ENCODE results near the gene FXR2. TPM values are rescaled to one million over a fixed set of nuclear protein-coding genes. Genes with fewer than 3 reads are reported as not detected.

Gene FXR2
- total RNA-seq, 1 donor from 2014 or later: 44.2 TPM

- TF ChIP-seq CTCF (conservative IDR thresholded peaks at IDR 0.05): no peak
- no peak for DNase-seq (ENCODE audit: extremely low spot score, unreplicated experiment)
- H3K27me3 Mint-ChIP-seq: no peaks in the 10 kb centered on the region
- peaks cover 14% of the 10 kb centered on the region for H3K4me1 Mint-ChIP-seq (ENCODE audit: unreplicated experiment)
- no peaks in the 10 kb centered on the region for H3K9me3 Mint-ChIP-seq
- peaks cover 23% of the 10 kb centered on the region for H3K36me3 Mint-ChIP-seq
- peak within 1 kb of the TSS; percentile 58 for H3K4me3 Mint-ChIP-seq
- H3K27ac Mint-ChIP-seq: peak within 1 kb of the TSS; percentile 96
Measured at GRCh38 chr17:7589891-7590691, 24.6 kb downstream of the FXR2 start, which contains the start of gene SOX15. Gene SOX15, minus strand, starts transcription at chr17:7590094. Its CDS starts 418 bp downstream, at chr17:7589676.

- Mint-ChIP-seq H3K27ac (no peak overlapping the region), H3K36me3 (peaks cover 25% of the 10 kb centered on the region), H3K4me1 (ENCODE audit: unreplicated experiment) (peaks cover 21% of the 10 kb centered on the region), H3K9me3 (no peaks in the 10 kb centered on the region), H3K27me3 (no peaks in the 10 kb centered on the region), H3K4me3 (peak overlapping the region; percentile 58)
- peak; percentile 82 for TF ChIP-seq CTCF (conservative IDR thresholded peaks at IDR 0.05)
- DNase-seq (ENCODE audit: extremely low spot score, unreplicated experiment): no peak
Measured at GRCh38 chr17:7589204-7589868, 25.4 kb downstream of the FXR2 start.

DNA sequence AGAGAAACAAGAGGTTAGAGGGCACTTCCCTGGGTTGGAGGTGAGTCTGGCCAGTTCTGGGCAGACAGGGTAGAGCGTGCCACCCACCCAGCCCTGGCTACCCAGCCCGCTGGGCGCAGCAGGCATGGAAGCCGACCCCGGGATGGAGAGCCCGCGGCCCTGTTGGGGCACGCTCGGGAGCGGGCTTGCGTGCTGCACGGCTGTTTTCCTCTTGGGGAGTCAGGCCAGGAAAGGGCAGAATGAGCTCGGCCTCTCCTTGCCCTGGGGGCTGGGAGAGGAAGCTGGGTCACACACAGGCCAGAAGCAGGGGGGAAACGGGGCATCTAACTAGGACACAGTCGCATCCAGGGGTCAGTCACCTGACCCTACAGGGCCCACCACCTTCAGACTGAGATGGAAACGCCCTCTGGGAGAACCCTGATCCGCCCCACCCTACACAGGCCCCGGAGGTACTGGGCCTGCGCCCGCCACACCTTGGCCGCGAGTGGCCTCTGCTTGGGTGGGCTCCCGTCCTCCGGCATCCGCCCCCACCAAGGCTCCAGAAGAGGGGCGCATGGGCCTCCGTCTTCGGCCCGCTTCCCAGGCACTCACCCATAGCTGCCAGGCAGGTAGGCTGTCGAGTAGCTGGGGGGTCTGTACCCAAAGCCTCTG lies 26.0 kb downstream of the FXR2 start:
- peaks cover 27% of the 10 kb centered on the region for H3K4me1 Mint-ChIP-seq (ENCODE audit: unreplicated experiment)
- DNase-seq (ENCODE audit: extremely low spot score, unreplicated experiment): no peak
- no peak overlapping the region for H3K4me3 Mint-ChIP-seq
- H3K27ac Mint-ChIP-seq: no peak overlapping the region
- H3K36me3 Mint-ChIP-seq: peaks cover 18% of the 10 kb centered on the region
- H3K9me3 Mint-ChIP-seq: no peaks in the 10 kb centered on the region
- no peak for TF ChIP-seq CTCF (conservative IDR thresholded peaks at IDR 0.05)
- no peaks in the 10 kb centered on the region for H3K27me3 Mint-ChIP-seq

GRCh38 chr17:7587420-7588151 lies 27.1 kb downstream of the FXR2 start:
- Mint-ChIP-seq H3K27ac (peak overlapping the region; percentile 82), H3K4me3 (peak overlapping the region; percentile 51), H3K36me3 (peaks cover 12% of the 10 kb centered on the region), H3K27me3 (no peaks in the 10 kb centered on the region), H3K4me1 (ENCODE audit: unreplicated experiment) (peaks cover 32% of the 10 kb centered on the region), H3K9me3 (no peaks in the 10 kb centered on the region)
- DNase-seq (ENCODE audit: extremely low spot score, unreplicated experiment): no peak
- TF ChIP-seq CTCF (conservative IDR thresholded peaks at IDR 0.05): no peak

Measured in type B pancreatic cell (in vitro differentiated cells).